Ishikawa (cell line): ENCODE data around the gene CADM1.

ENCODE experiments used
- EP300 ChIP-seq: IDR thresholded peaks from 2 replicates; pipeline ENCODE4 v1.6.1; 2012; ENCODE audit warnings: borderline replicate concordance
- NFIC ChIP-seq: IDR thresholded peaks from 2 replicates; pipeline ENCODE4 v1.6.1; 2012
- RAD21 ChIP-seq: IDR thresholded peaks from 2 replicates; pipeline ENCODE4 v1.6.1; 2012; ENCODE audit warnings: low read depth
- REST ChIP-seq: IDR thresholded peaks from 2 replicates; pipeline ENCODE4 v1.6.1; 2012; ENCODE audit warnings: low read depth, mild to moderate bottlenecking
- ZBTB7A ChIP-seq: IDR thresholded peaks from 2 replicates; pipeline ENCODE4 v1.6.1; 2012; ENCODE audit warnings: low read depth

- TF ChIP-seq EP300 (no peak), NFIC (no peak), RAD21 (no peak), ZBTB7A (no peak), REST (no peak)
These were observed 163.3 kb downstream of the CADM1 start for GRCh38 chr11:115340874-115341273.
